B cell (primary cell): ENCODE results near the gene ACCS. TPM values are rescaled to one million over a fixed set of nuclear protein-coding genes. Genes with fewer than 3 reads are reported as not detected.

Experiments used
- ATAC-seq: fragments of 200-7000 bp; cut with Tn5 transposase; one replicate; pipeline ENCODE4 v1.10.0; 2021; ENCODE audit warnings: low read depth, mild to moderate bottlenecking, moderate number of reproducible peaks, moderate library complexity
- CTCF ChIA-PET: fragments of 350-600 bp; sonication (Branson Sonifier 250); formaldehyde crosslinking; loops from one replicate; lab custom pipeline; 2021; ENCODE audit warnings: antibody characterized with exemption, inconsistent platforms; lab: Charles Lee
- POLR2A ChIA-PET: fragments of 350-600 bp; sonication (Branson Sonifier 250); formaldehyde crosslinking; loops from one replicate; lab custom pipeline; 2021; ENCODE audit warnings: antibody characterized with exemption; lab: Charles Lee
- DNase-seq: peaks from one replicate; pipeline ENCODE4 v3.0.0; 2013
- H2AFZ ChIP-seq: 2 replicates; pipeline ENCODE4 v1.6.1; 2012; ENCODE audit warnings: mild to moderate bottlenecking, low read depth, low read length; ENCODE audit not compliant: insufficient read depth, poor library complexity, severe bottlenecking
- H3K27ac ChIP-seq, 2 donors: 1 replicate in 1 of 2; 2 replicates in 1 of 2; pipeline ENCODE4 v1.5.1; 2012 to 2013; ENCODE audit warnings: low read length in 2 of 2, mild to moderate bottlenecking in 2 of 2, moderate library complexity in 1 of 2
- H3K27me3 ChIP-seq, 4 experiments: fragments of 200-600 bp in 1 of 4; sonication (generic) in 1 of 4; replicated peaks in 1 of 4; 1 replicate in 2 of 4; 2 replicates in 2 of 4; pipeline versions ENCODE4 v1.6.1 to v1.7.0; 2013 to 2016; ENCODE audit warnings: low read length in 3 of 4, mild to moderate bottlenecking in 2 of 4, mixed read lengths in 1 of 4, moderate library complexity in 1 of 4; ENCODE audit not compliant: insufficient read depth in 4 of 4, control insufficient read depth in 3 of 4; ENCODE audit errors: control extremely low read depth in 1 of 4
- H3K36me3 ChIP-seq, 2 experiments: replicated peaks in 1 of 2; 1 replicate in 1 of 2; 2 replicates in 1 of 2; pipeline versions ENCODE4 v1.6.1 to v1.7.1; 2013; ENCODE audit warnings: low read length in 1 of 2; ENCODE audit not compliant: insufficient read depth in 2 of 2, control insufficient read depth in 1 of 2; ENCODE audit errors: control extremely low read depth in 1 of 2, extremely low read depth in 1 of 2
- H3K4me1 ChIP-seq, 2 donors: fragments of 200-600 bp in 1 of 2; sonication (generic) in 1 of 2; 1 replicate in 1 of 2; 2 replicates in 1 of 2; pipeline versions ENCODE4 v1.5.1 to v1.6.1; 2013 to 2017; ENCODE audit warnings: low read length in 2 of 2; ENCODE audit not compliant: control insufficient read depth in 2 of 2, insufficient read depth in 2 of 2
- H3K4me2 ChIP-seq: replicated peaks from 2 replicates; pipeline ENCODE3; 2012; ENCODE audit warnings: mild to moderate bottlenecking, low read depth, low read length; ENCODE audit not compliant: poor library complexity, severe bottlenecking
- H3K4me3 ChIP-seq, 5 experiments: fragments of 200-600 bp in 1 of 5; sonication (generic) in 1 of 5; 1 replicate in 3 of 5; 2 replicates in 2 of 5; pipeline versions ENCODE4 v1.5.1 to v1.7.0; 2011 to 2016; ENCODE audit warnings: low read length in 4 of 5, mild to moderate bottlenecking in 4 of 5, low read depth in 2 of 5, control low read depth in 1 of 5, moderate library complexity in 1 of 5; ENCODE audit not compliant: insufficient read depth in 1 of 5; ENCODE audit errors: control extremely low read depth in 1 of 5, extremely low read depth in 1 of 5
- H3K79me2 ChIP-seq: fragments of 200-600 bp; sonication (generic); one replicate; pipeline ENCODE4 v1.6.0; 2016; ENCODE audit warnings: low read length; ENCODE audit not compliant: control insufficient read depth, insufficient read depth
- H3K9ac ChIP-seq: fragments of 200-600 bp; sonication (generic); 2 replicates; pipeline ENCODE4 v1.6.1; 2017; ENCODE audit warnings: mild to moderate bottlenecking, low read length, moderate library complexity
- H3K9me3 ChIP-seq, 3 donors: one replicate each; pipeline versions ENCODE4 v1.6.1 to v1.7.1; 2013; ENCODE audit warnings: low read length in 2 of 3; ENCODE audit not compliant: control insufficient read depth in 2 of 3, insufficient read depth in 1 of 3; ENCODE audit errors: control extremely low read depth in 1 of 3
- H4K20me1 ChIP-seq: 2 replicates; pipeline ENCODE4 v1.6.0; 2012; ENCODE audit warnings: mild to moderate bottlenecking, low read length; ENCODE audit not compliant: insufficient read depth, control insufficient read depth, poor library complexity, severe bottlenecking
- H3K27ac Mint-ChIP-seq: one replicate; pipeline ENCODE4 v1.8.0; 2021; ENCODE audit warnings: mixed read lengths
- H3K27me3 Mint-ChIP-seq: one replicate; pipeline ENCODE4 v1.8.0; 2021; ENCODE audit warnings: mixed read lengths
- H3K4me1 Mint-ChIP-seq: one replicate; pipeline ENCODE4 v1.8.0; 2021; ENCODE audit warnings: mixed read lengths
- H3K4me3 Mint-ChIP-seq: one replicate; pipeline ENCODE4 v1.8.0; 2021; ENCODE audit warnings: mixed read lengths
- H3K9me3 Mint-ChIP-seq: one replicate; pipeline ENCODE4 v1.8.0; 2022; ENCODE audit warnings: mixed read lengths; ENCODE audit not compliant: insufficient read depth
- EZH2 ChIP-seq: IDR thresholded peaks from 2 replicates; pipeline ENCODE4 v1.6.1; 2012; ENCODE audit warnings: borderline replicate concordance, low read depth, mild to moderate bottlenecking, moderate library complexity, low read length; ENCODE audit not compliant: insufficient read depth, poor library complexity, severe bottlenecking
- WGBS: methylation state at CpG from one replicate; pipeline ENCODE4 v1.1.5; 2013; ENCODE audit warnings: missing lambda C conversion rate; ENCODE audit not compliant: insufficient coverage; 5-methylcytosine and 5-hydroxymethylcytosine counted together
- intact Hi-C: fragments of 100-400 bp; cut with micrococcal nuclease; formaldehyde crosslinking; loops from one replicate; pipeline ENCODE4 v1.10.0; 2022
- polyA plus RNA-seq: library from polyadenylated mRNA; depleted of rRNA; stranded (reverse); fragments of >200 nt; gene quantifications from 2 replicates; pipeline ENCODE4 v1.2.3, GENCODE V29; 2012
- total RNA-seq, 2 donors: library from RNA; stranded (reverse); fragments of 120-200 nt in 1 of 2; gene quantifications; 1 replicate in 1 of 2; 2 replicates in 1 of 2; pipeline versions ENCODE4 v1.2.3 to v1.2.4, GENCODE V29; 2013 to 2022
- TF ChIP-seq, protein P1 (sequence below): fragments of 200-600 bp; IDR thresholded peaks from one replicate; pipeline ENCODE4 v1.8.0; 2022; ENCODE audit warnings: antibody characterized with exemption, mild to moderate bottlenecking

The ACCS gene
- total and polyA plus RNA-seq, 2 donors (not counting 1 experiment from before 2014, with no cell fraction given): 59.5 to 63.2 TPM

DNA sequence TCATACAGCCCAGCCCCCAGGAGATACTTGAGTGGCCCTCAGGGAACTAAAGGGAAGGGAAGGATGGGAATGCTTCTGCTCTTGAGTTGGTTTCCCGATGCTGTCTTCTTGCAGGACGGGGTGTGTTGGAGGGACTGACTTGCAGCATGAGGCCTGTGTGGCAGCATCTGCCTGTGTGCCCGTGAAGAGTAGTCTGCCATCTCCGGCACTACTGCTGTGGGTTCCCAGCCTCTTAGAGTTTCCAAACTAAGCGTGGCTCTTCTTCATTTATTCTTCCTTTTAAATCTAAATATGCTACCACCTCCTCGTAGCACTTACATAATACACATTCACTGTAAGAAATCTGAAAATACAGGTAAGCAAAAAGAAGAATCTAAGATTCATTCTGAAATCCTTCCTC, 42.2 kb downstream of the ACCS start:
- TF ChIP-seq, protein P1, sequence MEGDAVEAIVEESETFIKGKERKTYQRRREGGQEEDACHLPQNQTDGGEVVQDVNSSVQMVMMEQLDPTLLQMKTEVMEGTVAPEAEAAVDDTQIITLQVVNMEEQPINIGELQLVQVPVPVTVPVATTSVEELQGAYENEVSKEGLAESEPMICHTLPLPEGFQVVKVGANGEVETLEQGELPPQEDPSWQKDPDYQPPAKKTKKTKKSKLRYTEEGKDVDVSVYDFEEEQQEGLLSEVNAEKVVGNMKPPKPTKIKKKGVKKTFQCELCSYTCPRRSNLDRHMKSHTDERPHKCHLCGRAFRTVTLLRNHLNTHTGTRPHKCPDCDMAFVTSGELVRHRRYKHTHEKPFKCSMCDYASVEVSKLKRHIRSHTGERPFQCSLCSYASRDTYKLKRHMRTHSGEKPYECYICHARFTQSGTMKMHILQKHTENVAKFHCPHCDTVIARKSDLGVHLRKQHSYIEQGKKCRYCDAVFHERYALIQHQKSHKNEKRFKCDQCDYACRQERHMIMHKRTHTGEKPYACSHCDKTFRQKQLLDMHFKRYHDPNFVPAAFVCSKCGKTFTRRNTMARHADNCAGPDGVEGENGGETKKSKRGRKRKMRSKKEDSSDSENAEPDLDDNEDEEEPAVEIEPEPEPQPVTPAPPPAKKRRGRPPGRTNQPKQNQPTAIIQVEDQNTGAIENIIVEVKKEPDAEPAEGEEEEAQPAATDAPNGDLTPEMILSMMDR: no peak
- TF ChIP-seq EZH2: no peak
- Histone ChIP-seq H4K20me1 (peaks cover 6% of the 10 kb centered on the region), H3K4me3 (no peak overlapping the region), H3K4me2 (no peak overlapping the region), H3K27ac (no peak overlapping the region), H3K9me3 (no peaks in the 10 kb centered on the region), H3K27me3 (no peaks in the 10 kb centered on the region), H2AFZ (no peak overlapping the region), H3K9ac (no peak overlapping the region), H3K4me1 (peaks cover 3 to 4% of the 10 kb centered on the region in 2 donors), H3K36me3 (peaks cover 0 to 16% of the 10 kb centered on the region in 2 experiments), H3K79me2 (peaks cover 6% of the 10 kb centered on the region)
- intact Hi-C loops: no loop called here
- CTCF ChIA-PET: no interaction called here
- no peak for ATAC-seq
- no peak for DNase-seq
- H3K9me3 Mint-ChIP-seq: no peaks in the 10 kb centered on the region
- H3K4me1 Mint-ChIP-seq: peaks cover 8% of the 10 kb centered on the region
- 100% methylated on average over 2 of the region's 6 CpGs for WGBS
- H3K27me3 Mint-ChIP-seq: no peaks in the 10 kb centered on the region
- H3K4me3 Mint-ChIP-seq: no peak overlapping the region
- POLR2A ChIA-PET: no interaction called here
- no peak overlapping the region for H3K27ac Mint-ChIP-seq

DNA sequence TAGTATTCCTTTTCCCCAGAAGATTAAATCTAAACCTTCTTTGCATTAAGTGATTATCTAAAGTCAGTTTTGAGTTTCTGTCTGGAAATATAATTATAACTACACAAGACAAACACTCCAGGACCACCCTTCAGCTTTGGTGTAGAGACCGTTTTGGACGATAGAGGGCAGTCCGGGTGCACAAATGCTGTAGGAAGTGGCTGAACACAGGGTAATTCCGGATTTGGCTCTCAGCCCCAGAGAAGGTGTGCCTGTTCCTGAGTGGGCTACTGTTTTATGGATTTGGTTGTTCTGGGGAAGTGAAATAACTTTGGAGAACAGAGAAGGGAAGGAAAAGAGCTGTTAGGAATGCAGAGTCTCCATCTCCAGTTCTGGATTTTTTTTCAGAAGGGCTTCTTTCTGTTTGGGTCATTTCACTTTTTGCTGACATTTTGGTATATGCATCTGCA, 44.2 kb downstream of the ACCS start:
- no peak overlapping the region for H3K4me3 Mint-ChIP-seq
- H3K27ac Mint-ChIP-seq: no peak overlapping the region
- no peak overlapping the region for H2AFZ ChIP-seq

More for the DNA sequence above, 44.2 kb downstream of the ACCS start:
- intact Hi-C loops: loop anchor here (1.0 kb wide), 1 partner anchor 15 kb away; the partner anchor contains the start of gene EXT2
- Histone ChIP-seq H3K4me1 (peaks cover 3 to 4% of the 10 kb centered on the region in 2 donors), H3K27me3 (no peaks in the 10 kb centered on the region), H3K9ac (no peak overlapping the region), H3K27ac (no peak overlapping the region), H4K20me1 (no peaks in the 10 kb centered on the region), H3K79me2 (peaks cover 3% of the 10 kb centered on the region), H3K9me3 (no peaks in the 10 kb centered on the region), H3K4me3 (no peak overlapping the region), H3K4me2 (no peak overlapping the region), H3K36me3 (peaks cover 0 to 30% of the 10 kb centered on the region in 2 experiments)
- peaks cover 5% of the 10 kb centered on the region for H3K4me1 Mint-ChIP-seq
- ATAC-seq (peak; percentile 88), DNase-seq (peak; percentile 66)
- no peak for TF ChIP-seq EZH2
- TF ChIP-seq, protein P1: peak; percentile 85
- ChIA-PET CTCF (interaction anchor here (0.6 to 3.1 kb wide), 8 partner anchors 9 to 87 kb away, joined by 3 to 13 read pairs (median 4); partner anchors contain the start of gene EXT2), POLR2A (no interaction called here)
- no peaks in the 10 kb centered on the region for H3K27me3 Mint-ChIP-seq
- H3K9me3 Mint-ChIP-seq: no peaks in the 10 kb centered on the region
- 0% methylated on average over 3 of the region's 4 CpGs for WGBS
